ENCODE data around the gene MRGPRG.
"Not testable (repeated sequence)": the region's sequence is repeated elsewhere in the genome, so short reads cannot be mapped to it uniquely, and the experiment has no call there.

MRGPRG gene

GRCh38 chr11:3173795-3174194, 44.8 kb downstream of the MRGPRG start:
- DNase-seq: no peak

- no peak for DNase-seq
Observed at GRCh38 chr11:3171931-3172560, 46.6 kb downstream of the MRGPRG start.

DNA sequence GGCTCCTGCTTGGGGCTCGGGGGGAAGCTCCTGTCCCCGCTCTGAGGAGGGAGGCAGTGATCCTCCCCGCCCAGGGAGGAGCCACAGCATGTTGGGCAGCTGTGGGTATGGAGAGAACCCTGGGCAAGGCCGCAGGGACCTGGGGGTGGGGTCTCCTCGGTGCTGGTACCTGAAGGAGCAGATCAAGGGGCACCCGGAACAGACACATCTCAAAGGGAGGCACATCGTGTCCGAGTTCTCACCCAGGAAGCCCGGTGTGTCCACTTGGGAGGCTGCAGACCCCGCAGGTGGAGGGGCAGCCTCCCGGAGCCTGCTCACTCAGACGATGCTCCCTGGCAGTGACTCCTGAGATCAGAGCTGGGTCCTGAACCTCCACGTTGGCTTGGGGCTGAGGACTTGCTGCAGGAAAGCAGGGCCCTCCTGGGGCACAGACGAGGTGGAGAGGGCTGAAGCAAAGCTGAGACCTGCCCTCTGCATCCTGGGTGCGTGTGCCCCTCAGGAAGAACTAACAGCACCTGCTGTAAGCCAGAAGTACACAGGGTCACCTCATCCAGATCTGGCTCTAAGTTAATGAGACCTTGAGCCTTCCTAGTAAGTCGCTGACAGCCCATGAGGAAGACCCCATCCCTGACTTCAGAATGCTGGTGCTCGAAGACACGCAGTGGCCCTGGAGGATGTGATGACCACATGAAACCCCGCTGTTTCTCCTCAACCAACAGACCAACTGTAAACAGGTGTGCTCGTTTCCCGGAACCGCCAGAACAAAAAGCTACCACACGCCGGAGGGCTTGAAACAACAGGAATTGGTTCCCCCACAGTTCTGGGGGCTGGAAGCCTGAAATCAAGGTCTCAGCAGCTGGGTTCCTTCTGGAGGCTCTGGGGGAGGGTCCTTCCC, 47.6 kb downstream of the MRGPRG start:
- no peak for DNase-seq

DNA sequence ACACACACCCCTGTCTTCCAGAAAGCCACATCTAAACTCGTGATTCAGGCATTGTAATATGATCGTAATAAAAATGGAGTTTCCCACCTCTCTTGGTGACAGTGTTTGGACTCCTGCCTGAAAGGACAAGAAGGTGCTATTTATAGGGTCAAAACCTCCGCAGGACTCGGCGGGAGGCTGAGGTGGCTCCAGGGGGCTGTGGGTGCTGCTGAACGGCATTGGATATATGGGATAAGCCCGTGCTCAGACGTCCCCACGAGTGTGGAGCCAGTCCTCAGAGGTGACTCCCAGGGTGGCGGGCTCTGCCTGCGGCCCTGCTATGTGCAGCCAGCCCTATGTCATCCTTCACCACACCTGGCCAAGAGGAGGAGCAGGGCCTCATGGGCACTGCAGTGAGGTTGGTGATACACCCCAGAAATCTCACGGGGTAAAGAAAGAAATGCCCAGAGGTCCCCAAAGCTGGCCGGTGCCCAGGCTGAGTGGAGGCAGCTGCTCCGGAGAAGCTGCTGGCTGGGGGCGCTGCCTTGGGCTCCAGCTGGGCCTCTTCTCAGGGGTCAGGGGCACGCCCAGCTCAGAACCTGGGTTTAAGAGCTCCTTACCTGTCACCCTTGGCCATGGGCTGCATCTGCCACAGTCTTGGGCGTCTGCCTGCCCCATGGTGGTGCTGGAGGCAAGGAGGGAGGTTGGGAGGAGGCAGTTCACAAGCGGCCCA, 48.4 kb downstream of the MRGPRG start:
- no peak for DNase-seq

GRCh38 chr11:3169255-3170043, 49.2 kb downstream of the MRGPRG start:
- DNase-seq: no peak

DNA sequence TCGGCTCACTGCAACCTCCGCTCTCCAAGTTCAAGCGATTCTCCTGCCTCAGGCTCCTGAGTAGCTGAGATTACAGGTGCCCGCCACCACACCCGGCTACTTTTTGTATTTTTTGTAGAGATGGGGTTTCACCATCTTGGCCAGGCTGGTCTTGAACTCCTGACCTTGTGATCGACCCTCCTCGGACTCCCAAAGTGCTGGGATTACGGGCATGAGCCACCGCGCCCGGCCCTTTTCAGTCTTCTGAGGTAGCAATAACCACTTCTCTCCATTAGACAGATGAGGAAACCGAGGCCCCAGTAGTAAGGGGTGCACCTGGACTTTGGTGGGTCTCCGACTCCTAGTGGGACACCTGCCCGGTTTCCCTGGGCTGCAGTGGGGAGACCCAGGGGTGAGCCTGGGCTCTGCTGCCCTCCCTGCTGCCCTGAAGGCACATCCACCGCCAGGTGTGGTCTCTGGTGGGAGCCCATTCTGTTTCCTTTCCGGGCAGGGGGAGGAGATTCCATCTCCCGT, 49.8 kb downstream of the MRGPRG start:
- DNase-seq: not testable (repeated sequence)
